Measurements from ENCODE around the gene DMTF1. TPM values are rescaled to one million over a fixed set of nuclear protein-coding genes. Genes with fewer than 3 reads are reported as not detected.
A peak's percentile ranks its signal among the peaks of the same experiment; 100 is the strongest.

The DMTF1 gene
- total RNA-seq, 1 experiment from 2014 or later: 56.3 TPM

DNA sequence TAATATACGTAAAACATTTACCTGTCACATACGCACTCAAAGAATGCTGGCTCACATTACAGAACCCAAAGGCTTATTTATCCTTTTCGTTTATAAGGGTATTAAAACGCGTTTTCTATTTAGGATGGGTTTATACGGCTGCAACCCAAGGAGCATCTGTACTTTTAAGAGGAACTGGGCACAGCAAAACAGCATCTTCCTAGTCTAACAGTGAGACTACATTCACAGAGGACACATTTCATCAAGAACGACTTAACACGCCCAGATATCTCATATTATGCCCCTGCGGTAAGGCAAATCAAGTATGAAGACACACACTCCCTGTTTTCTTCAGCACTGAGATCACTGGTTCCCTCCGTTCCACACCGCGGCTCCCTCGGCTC lies 533 bp upstream of the DMTF1 start:
- H3K9ac ChIP-seq (ENCODE audit: low read length): peak overlapping the region; percentile 95
- TF ChIP-seq TCF7L2 (IDR thresholded peaks at IDR 0.05; ENCODE audit: borderline replicate concordance, extremely low read depth, insufficient read depth, insufficient read length): no peak
- peaks cover 40% of the 10 kb centered on the region for H3K79me2 ChIP-seq (ENCODE audit: insufficient read depth, low read length)
- DNase-seq (ENCODE audit: low read depth, low spot score) (no peak), ATAC-seq (peak; percentile 43)
- H3K27me3 ChIP-seq (ENCODE audit: insufficient read depth, low read length): no peaks in the 10 kb centered on the region
- H3K4me1 ChIP-seq (ENCODE audit: control insufficient read depth in 1 of 2, insufficient read depth in 2 of 2, low read length in 2 of 2): peaks cover 10 to 18% of the 10 kb centered on the region in 2 experiments; a peak in 3 of 4 replicates
- H3K4me2 ChIP-seq (ENCODE audit: low read length): peak overlapping the region; percentile 85
- H3K9me3 ChIP-seq (ENCODE audit: control insufficient read depth in 1 of 2, insufficient read depth in 1 of 2, low read depth in 1 of 2, low read length in 2 of 2): no peaks in the 10 kb centered on the region
- H2AFZ ChIP-seq (ENCODE audit: low read depth, low read length, poor library complexity, severe bottlenecking): peak overlapping the region; percentile 70
- intact Hi-C loops (cut with micrococcal nuclease): loop anchor here (2.0 kb wide), 1 partner anchor 85 kb away; no protein-coding TSS in a partner anchor
- CTCF ChIA-PET: interaction anchor here (0.9 to 1.1 kb wide), 3 partner anchors 92 to 247 kb away, joined by 3 to 5 read pairs (median 4); partner anchors contain the start of gene ELAPOR2
- H3K9me2 ChIP-seq (ENCODE audit: insufficient read depth): no peaks in the 10 kb centered on the region
- H3K4me3 ChIP-seq (replicated peaks in 1 of 2; ENCODE audit: low read depth in 1 of 2, low read length in 2 of 2): peak overlapping the region; percentile 90 to 92
- RAD21 ChIA-PET (ENCODE audit: low non-redundant PET in 1 of 2, low total read pairs in 2 of 2, uncharacterized antibody in 2 of 2, unreplicated experiment in 2 of 2): no interaction called here
- peak overlapping the region; percentile 98 for H3K27ac ChIP-seq (ENCODE audit: low read depth, low read length)
- H4K20me1 ChIP-seq (ENCODE audit: insufficient read depth): no peaks in the 10 kb centered on the region
- peaks cover 0 to 3% of the 10 kb centered on the region in 2 experiments; a peak in 1 of 4 replicates for H3K36me3 ChIP-seq (ENCODE audit: control insufficient read depth in 1 of 2, insufficient read depth in 2 of 2, low read length in 2 of 2)
- POLR2A ChIA-PET: interaction anchor here (0.9 to 1.5 kb wide), 8 partner anchors 10 to 240 kb away, joined by 3 to 7 read pairs (median 3); no protein-coding TSS in a partner anchor
- TSS peak; percentile 98 for BruUV-seq (replicated peaks)

DNA sequence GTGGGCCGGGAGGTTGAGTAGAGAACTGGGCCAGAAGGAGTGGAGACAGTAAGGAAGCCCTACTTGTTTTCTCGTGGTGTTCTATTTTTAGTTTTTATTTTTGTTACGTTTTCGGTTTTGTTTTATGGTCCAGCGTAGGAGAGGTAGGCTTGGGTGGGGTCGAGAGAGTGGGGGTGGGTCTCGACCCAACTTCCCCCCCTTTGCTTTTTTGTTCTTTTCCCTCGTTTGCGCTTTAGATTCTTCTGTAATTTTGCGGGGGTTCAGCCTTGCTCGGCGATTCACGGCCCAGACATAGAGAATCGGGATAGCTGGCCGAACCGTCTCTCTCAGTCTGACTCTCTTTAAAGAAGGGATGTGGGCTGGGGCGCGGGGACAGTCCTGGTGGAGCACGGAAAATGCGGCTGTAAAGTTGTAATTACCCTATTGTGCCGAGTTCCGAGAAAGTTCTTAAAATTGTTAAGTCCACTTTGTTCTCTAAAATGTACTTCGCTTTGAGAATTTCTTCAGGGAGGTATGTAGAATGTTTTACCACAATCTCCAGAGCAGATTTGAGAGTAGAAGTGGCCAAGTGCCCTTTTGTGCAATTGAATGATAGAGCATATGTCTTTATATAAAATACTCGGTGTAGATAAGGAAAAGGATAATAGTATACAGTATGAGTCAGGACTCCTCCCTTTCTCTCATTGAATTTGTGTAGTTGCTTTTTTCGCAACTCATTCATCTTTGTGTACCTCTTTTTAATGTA lies 816 bp downstream of the DMTF1 start:
- Histone ChIP-seq H3K9me3 (ENCODE audit: control insufficient read depth in 1 of 2, insufficient read depth in 1 of 2, low read depth in 1 of 2, low read length in 2 of 2) (no peaks in the 10 kb centered on the region), H3K4me3 (replicated peaks in 1 of 2; ENCODE audit: low read depth in 1 of 2, low read length in 2 of 2) (peak overlapping the region; percentile 90 to 92), H3K9me2 (ENCODE audit: insufficient read depth) (no peaks in the 10 kb centered on the region), H3K9ac (ENCODE audit: low read length) (peak overlapping the region; percentile 95), H3K36me3 (ENCODE audit: control insufficient read depth in 1 of 2, insufficient read depth in 2 of 2, low read length in 2 of 2) (peaks cover 0 to 3% of the 10 kb centered on the region in 2 experiments; a peak in 1 of 4 replicates), H3K4me1 (ENCODE audit: control insufficient read depth in 1 of 2, insufficient read depth in 2 of 2, low read length in 2 of 2) (peaks cover 10 to 18% of the 10 kb centered on the region in 2 experiments; a peak in 3 of 4 replicates), H2AFZ (ENCODE audit: low read depth, low read length, poor library complexity, severe bottlenecking) (no peak overlapping the region), H4K20me1 (ENCODE audit: insufficient read depth) (no peaks in the 10 kb centered on the region), H3K4me2 (ENCODE audit: low read length) (peak overlapping the region; percentile 85), H3K27ac (ENCODE audit: low read depth, low read length) (peak overlapping the region; percentile 98), H3K27me3 (ENCODE audit: insufficient read depth, low read length) (no peaks in the 10 kb centered on the region), H3K79me2 (ENCODE audit: insufficient read depth, low read length) (peaks cover 53% of the 10 kb centered on the region)
- intact Hi-C loops (cut with micrococcal nuclease): loop anchor here (2.0 kb wide), 1 partner anchor 84 kb away; no protein-coding TSS in a partner anchor
- ChIA-PET RAD21 (ENCODE audit: low non-redundant PET in 1 of 2, low total read pairs in 2 of 2, uncharacterized antibody in 2 of 2, unreplicated experiment in 2 of 2) (interaction anchor here in 1 of 2 experiments (1.0 kb wide), 1 partner anchor 226 kb away, joined by 3 read pairs; no protein-coding TSS in a partner anchor), POLR2A (interaction anchor here (0.9 to 1.9 kb wide), 11 partner anchors 11 to 241 kb away, joined by 3 to 10 read pairs (median 3); partner anchors contain the start of gene TMEM243), CTCF (interaction anchor here (0.9 to 1.1 kb wide), 4 partner anchors 94 to 248 kb away, joined by 3 to 6 read pairs (median 4); partner anchors contain the start of gene ELAPOR2)
- DNase-seq (ENCODE audit: low read depth, low spot score): no peak
- ATAC-seq: peak; percentile 4; the same call in 1 of the 2 replicates
- TSS peak; percentile 68 for BruUV-seq (replicated peaks)
- TF ChIP-seq ZFX (IDR thresholded peaks at IDR 0.05): no peak
- TF ChIP-seq POLR2A (IDR thresholded peaks at IDR 0.05; ENCODE audit: borderline replicate concordance, extremely low read depth, insufficient read depth, insufficient read length): no peak
- TF ChIP-seq, protein P1, sequence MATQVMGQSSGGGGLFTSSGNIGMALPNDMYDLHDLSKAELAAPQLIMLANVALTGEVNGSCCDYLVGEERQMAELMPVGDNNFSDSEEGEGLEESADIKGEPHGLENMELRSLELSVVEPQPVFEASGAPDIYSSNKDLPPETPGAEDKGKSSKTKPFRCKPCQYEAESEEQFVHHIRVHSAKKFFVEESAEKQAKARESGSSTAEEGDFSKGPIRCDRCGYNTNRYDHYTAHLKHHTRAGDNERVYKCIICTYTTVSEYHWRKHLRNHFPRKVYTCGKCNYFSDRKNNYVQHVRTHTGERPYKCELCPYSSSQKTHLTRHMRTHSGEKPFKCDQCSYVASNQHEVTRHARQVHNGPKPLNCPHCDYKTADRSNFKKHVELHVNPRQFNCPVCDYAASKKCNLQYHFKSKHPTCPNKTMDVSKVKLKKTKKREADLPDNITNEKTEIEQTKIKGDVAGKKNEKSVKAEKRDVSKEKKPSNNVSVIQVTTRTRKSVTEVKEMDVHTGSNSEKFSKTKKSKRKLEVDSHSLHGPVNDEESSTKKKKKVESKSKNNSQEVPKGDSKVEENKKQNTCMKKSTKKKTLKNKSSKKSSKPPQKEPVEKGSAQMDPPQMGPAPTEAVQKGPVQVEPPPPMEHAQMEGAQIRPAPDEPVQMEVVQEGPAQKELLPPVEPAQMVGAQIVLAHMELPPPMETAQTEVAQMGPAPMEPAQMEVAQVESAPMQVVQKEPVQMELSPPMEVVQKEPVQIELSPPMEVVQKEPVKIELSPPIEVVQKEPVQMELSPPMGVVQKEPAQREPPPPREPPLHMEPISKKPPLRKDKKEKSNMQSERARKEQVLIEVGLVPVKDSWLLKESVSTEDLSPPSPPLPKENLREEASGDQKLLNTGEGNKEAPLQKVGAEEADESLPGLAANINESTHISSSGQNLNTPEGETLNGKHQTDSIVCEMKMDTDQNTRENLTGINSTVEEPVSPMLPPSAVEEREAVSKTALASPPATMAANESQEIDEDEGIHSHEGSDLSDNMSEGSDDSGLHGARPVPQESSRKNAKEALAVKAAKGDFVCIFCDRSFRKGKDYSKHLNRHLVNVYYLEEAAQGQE (IDR thresholded peaks at IDR 0.05; ENCODE audit: low read depth): no peak
- TF ChIP-seq EGR1 (IDR thresholded peaks at IDR 0.05; ENCODE audit: low read depth): no peak
- TF ChIP-seq, protein P2, sequence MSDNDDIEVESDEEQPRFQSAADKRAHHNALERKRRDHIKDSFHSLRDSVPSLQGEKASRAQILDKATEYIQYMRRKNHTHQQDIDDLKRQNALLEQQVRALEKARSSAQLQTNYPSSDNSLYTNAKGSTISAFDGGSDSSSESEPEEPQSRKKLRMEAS (IDR thresholded peaks at IDR 0.05): no peak
- TF ChIP-seq ELF1 (IDR thresholded peaks at IDR 0.05; ENCODE audit: borderline replicate concordance, low read depth): no peak
- no peak for TF ChIP-seq RAD21 (IDR thresholded peaks at IDR 0.05; ENCODE audit: low read depth)
- no peak for TF ChIP-seq FOSL1 (IDR thresholded peaks at IDR 0.05; ENCODE audit: low read depth)
- TF ChIP-seq, protein P3, sequence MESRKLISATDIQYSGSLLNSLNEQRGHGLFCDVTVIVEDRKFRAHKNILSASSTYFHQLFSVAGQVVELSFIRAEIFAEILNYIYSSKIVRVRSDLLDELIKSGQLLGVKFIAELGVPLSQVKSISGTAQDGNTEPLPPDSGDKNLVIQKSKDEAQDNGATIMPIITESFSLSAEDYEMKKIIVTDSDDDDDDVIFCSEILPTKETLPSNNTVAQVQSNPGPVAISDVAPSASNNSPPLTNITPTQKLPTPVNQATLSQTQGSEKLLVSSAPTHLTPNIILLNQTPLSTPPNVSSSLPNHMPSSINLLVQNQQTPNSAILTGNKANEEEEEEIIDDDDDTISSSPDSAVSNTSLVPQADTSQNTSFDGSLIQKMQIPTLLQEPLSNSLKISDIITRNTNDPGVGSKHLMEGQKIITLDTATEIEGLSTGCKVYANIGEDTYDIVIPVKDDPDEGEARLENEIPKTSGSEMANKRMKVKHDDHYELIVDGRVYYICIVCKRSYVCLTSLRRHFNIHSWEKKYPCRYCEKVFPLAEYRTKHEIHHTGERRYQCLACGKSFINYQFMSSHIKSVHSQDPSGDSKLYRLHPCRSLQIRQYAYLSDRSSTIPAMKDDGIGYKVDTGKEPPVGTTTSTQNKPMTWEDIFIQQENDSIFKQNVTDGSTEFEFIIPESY (IDR thresholded peaks at IDR 0.05; ENCODE audit: extremely low read depth, insufficient replicate concordance, low read length): no peak
- TF ChIP-seq, protein P4, sequence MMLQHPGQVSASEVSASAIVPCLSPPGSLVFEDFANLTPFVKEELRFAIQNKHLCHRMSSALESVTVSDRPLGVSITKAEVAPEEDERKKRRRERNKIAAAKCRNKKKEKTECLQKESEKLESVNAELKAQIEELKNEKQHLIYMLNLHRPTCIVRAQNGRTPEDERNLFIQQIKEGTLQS (IDR thresholded peaks at IDR 0.05): no peak
